Measurements from ENCODE around the gene CSTF1.

- no peak for TF ChIP-seq CTCF (conservative IDR thresholded peaks at IDR 0.05; ENCODE audit: low read depth, low read length)
- TF ChIP-seq EZH2phosphoT487 (IDR thresholded peaks at IDR 0.05; ENCODE audit: borderline replicate concordance, low read length) = no peak
Measured at GRCh38 chr20:56418385-56418861, 26.0 kb downstream of the CSTF1 start.

Measured in PC-3 (cell line).